OCI-LY1 (cell line): ENCODE data around the gene ROCK1.

Experiments used
- EZH2 ChIP-seq: fragments of 200-600 bp; sonication (generic), shearing (Covaris generic); IDR thresholded peaks from 2 replicates; pipeline ENCODE4 v1.8.0; 2017; ENCODE audit warnings: borderline replicate concordance, mixed run types, mild to moderate bottlenecking, antibody characterized with exemption, low read length, moderate library complexity, mixed read lengths
- TF ChIP-seq, protein P1 (sequence below): fragments of 200-600 bp; sonication (generic), shearing (Covaris generic); IDR thresholded peaks from 2 replicates; pipeline ENCODE4 v1.5.1; 2017; ENCODE audit warnings: mild to moderate bottlenecking, antibody characterized with exemption, low read length, moderate library complexity, mixed read lengths

DNA sequence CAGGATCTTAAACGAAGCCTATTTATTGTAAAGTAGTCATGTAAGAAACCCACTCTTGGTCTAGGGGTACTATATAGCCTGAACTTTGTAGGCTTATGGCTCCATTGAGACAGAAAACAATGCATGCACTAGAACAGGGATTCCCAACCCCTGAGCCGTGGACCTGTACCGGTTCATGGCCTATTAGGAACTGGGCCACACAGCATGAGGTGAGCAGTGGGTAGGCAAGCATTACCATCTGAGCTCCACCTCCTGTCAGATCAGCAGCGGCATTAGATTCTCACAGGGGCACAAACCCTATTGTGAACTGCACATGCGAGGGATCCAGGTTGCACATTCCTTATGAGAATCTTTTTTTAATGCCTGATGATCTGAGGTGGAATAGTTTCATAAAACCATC lies 59.2 kb downstream of the ROCK1 start:
- no peak for TF ChIP-seq EZH2
- TF ChIP-seq, protein P1, sequence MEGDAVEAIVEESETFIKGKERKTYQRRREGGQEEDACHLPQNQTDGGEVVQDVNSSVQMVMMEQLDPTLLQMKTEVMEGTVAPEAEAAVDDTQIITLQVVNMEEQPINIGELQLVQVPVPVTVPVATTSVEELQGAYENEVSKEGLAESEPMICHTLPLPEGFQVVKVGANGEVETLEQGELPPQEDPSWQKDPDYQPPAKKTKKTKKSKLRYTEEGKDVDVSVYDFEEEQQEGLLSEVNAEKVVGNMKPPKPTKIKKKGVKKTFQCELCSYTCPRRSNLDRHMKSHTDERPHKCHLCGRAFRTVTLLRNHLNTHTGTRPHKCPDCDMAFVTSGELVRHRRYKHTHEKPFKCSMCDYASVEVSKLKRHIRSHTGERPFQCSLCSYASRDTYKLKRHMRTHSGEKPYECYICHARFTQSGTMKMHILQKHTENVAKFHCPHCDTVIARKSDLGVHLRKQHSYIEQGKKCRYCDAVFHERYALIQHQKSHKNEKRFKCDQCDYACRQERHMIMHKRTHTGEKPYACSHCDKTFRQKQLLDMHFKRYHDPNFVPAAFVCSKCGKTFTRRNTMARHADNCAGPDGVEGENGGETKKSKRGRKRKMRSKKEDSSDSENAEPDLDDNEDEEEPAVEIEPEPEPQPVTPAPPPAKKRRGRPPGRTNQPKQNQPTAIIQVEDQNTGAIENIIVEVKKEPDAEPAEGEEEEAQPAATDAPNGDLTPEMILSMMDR: no peak
